ENCODE measurements around the gene PRPF4. TPM values are rescaled to one million over a fixed set of nuclear protein-coding genes. Genes with fewer than 3 reads are reported as not detected.

The PRPF4 gene
- total RNA-seq, 4 donors from 2014 or later, result 17.7 to 25.8 (median 21.7) TPM

- TF ChIP-seq POLR2A (IDR thresholded peaks at IDR 0.05), result no peak
- no peak for TF ChIP-seq CTCF (IDR thresholded peaks at IDR 0.05)
- no peak overlapping the region for H3K27ac ChIP-seq
- DNase-seq, result no peak
- H3K27me3 ChIP-seq, result no peaks in the 10 kb centered on the region
- H3K4me3 ChIP-seq (replicated peaks in 1 of 3), result no peak overlapping the region
- no peaks in the 10 kb centered on the region for H3K36me3 ChIP-seq
- intact Hi-C loops (cut with DNase I), result no loop called here
- no peaks in the 10 kb centered on the region for H3K9me3 ChIP-seq
- peaks cover 0 to 18% of the 10 kb centered on the region in 2 donors for H3K4me1 ChIP-seq
- 79 to 82% methylated on average over 3 of the region's 3 CpGs for WGBS, 2 donors
Observed at GRCh38 chr9:113311961-113312360, 36.5 kb downstream of the PRPF4 start.

- H3K27ac ChIP-seq, result no peak overlapping the region
- no peak overlapping the region for H3K4me3 ChIP-seq (replicated peaks in 1 of 3)
- no peak for DNase-seq
- no peaks in the 10 kb centered on the region for H3K9me3 ChIP-seq
- 71 to 73% methylated on average over 5 of the region's 5 CpGs for WGBS, 2 donors
- TF ChIP-seq POLR2A (IDR thresholded peaks at IDR 0.05) (no peak), CTCF (IDR thresholded peaks at IDR 0.05) (no peak)
- H3K36me3 ChIP-seq, result peaks cover 0 to 9% of the 10 kb centered on the region in 2 donors
- intact Hi-C loops (cut with DNase I), result no loop called here
- H3K4me1 ChIP-seq, result peaks cover 0 to 10% of the 10 kb centered on the region in 2 donors
- no peaks in the 10 kb centered on the region for H3K27me3 ChIP-seq
Observed at GRCh38 chr9:113313261-113313660, 37.8 kb downstream of the PRPF4 start.

- DNase-seq, result no peak
- Histone ChIP-seq H3K27ac (no peak overlapping the region), H3K9me3 (no peaks in the 10 kb centered on the region), H3K4me1 (peaks cover 0 to 7% of the 10 kb centered on the region in 2 donors), H3K36me3 (peaks cover 0 to 20% of the 10 kb centered on the region in 2 donors), H3K4me3 (replicated peaks in 1 of 3) (no peak overlapping the region), H3K27me3 (no peaks in the 10 kb centered on the region)
- no peak for TF ChIP-seq CTCF (IDR thresholded peaks at IDR 0.05)
- TF ChIP-seq POLR2A (IDR thresholded peaks at IDR 0.05), result no peak
- intact Hi-C loops (cut with DNase I), result no loop called here
Observed at GRCh38 chr9:113315231-113315630, 39.8 kb downstream of the PRPF4 start.

GRCh38 chr9:113316030-113316429, 40.6 kb downstream of the PRPF4 start:
- no peaks in the 10 kb centered on the region for H3K27me3 ChIP-seq
- no peak for DNase-seq
- H3K4me3 ChIP-seq (replicated peaks in 1 of 3), result no peak overlapping the region
- H3K9me3 ChIP-seq, result no peaks in the 10 kb centered on the region
- H3K27ac ChIP-seq, result no peak overlapping the region
- intact Hi-C loops (cut with DNase I), result no loop called here
- peaks cover 0 to under 1% of the 10 kb centered on the region in 2 donors for H3K4me1 ChIP-seq
- TF ChIP-seq CTCF (IDR thresholded peaks at IDR 0.05) (no peak), POLR2A (IDR thresholded peaks at IDR 0.05) (no peak)
- 92 to 97% methylated on average over 4 of the region's 4 CpGs for WGBS, 2 donors
- peaks cover 0 to 20% of the 10 kb centered on the region in 2 donors for H3K36me3 ChIP-seq

GRCh38 chr9:113317777-113318176, 42.3 kb downstream of the PRPF4 start:
- WGBS, 2 donors, result 57 to 76% methylated on average over 2 of the region's 2 CpGs
- H3K36me3 ChIP-seq, result peaks cover 0 to 20% of the 10 kb centered on the region in 2 donors
- no peak for DNase-seq
- no peak overlapping the region for H3K4me3 ChIP-seq (replicated peaks in 1 of 3)
- TF ChIP-seq CTCF (IDR thresholded peaks at IDR 0.05) (no peak), POLR2A (IDR thresholded peaks at IDR 0.05) (no peak)
- H3K4me1 ChIP-seq, result no peaks in the 10 kb centered on the region
- no peaks in the 10 kb centered on the region for H3K27me3 ChIP-seq
- intact Hi-C loops (cut with DNase I), result no loop called here
- no peaks in the 10 kb centered on the region for H3K9me3 ChIP-seq
- H3K27ac ChIP-seq, result no peak overlapping the region

All from thyroid gland (tissue), 4 donors.